SU-DHL-6 (cell line): ENCODE data around the gene CFC1B.
"Not testable (repeated sequence)": the region's sequence is repeated elsewhere in the genome, so short reads cannot be mapped to it uniquely, and the experiment has no call there.

Experiments used
- CTCF ChIP-seq: fragments of 200-600 bp; sonication (generic); IDR thresholded peaks from one replicate; pipeline ENCODE4 v1.5.1; 2017; ENCODE audit warnings: antibody characterized with exemption, mild to moderate bottlenecking, low read length, moderate library complexity; ENCODE audit not compliant: insufficient read depth, poor library complexity, severe bottlenecking
- EZH2phosphoT487 ChIP-seq: fragments of 200-600 bp; sonication (generic), shearing (Covaris generic); conservative IDR thresholded peaks from 2 replicates; pipeline ENCODE4 v1.6.1; 2018; ENCODE audit warnings: mild to moderate bottlenecking, antibody characterized with exemption, low read length, moderate library complexity, mixed read lengths

GRCh38 chr2:130554178-130554577, 33.2 kb downstream of the CFC1B start:
- not testable (repeated sequence) for TF ChIP-seq CTCF, EZH2phosphoT487
